ENCODE data around the gene WDR36. TPM values are rescaled to one million over a fixed set of nuclear protein-coding genes. Genes with fewer than 3 reads are reported as not detected.

Gene WDR36
- 24.4 and 27.4 TPM in 2 replicates for total RNA-seq

DNA sequence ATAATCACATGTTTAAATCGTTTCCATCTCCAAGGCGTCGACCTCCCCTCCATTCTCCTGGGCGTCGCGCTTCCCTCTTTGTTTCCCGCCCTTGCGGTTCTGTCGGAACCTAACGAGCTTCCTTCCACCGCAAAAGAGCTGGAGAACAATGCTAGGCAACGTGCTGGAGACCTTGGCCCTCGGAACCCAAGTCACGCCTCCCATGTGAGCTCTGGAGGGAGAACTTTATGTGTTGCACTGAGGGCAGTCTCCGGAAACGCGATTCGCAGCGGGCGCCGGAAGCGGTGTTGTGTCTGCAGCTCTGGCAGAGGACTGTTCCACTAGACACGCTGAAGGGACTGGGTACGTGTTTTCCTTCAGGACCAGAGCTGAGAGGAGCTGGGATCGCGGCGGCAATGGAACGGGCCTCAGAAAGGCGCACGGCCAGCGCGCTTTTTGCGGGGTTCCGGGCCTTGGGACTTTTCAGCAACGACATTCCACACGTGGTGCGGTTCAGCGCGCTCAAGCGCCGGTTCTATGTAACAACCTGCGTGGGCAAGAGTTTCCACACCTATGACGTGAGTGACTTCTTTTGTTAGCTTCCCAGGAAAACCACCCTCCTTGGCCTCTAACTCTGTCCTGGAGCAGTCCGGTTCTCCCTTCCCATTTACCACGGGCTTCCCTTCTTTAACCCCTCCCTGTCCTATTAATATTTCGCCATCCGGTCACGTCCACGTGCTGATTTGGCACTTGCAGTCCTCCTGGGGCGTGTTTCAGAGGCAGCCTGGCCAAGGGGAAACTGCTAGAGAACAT, at the start of gene WDR36:
TSS of gene WDR36 (plus strand) at position 287 of the 792 bp plus-strand sequence. CDS start at position 396, 109 bp downstream.

DNA sequence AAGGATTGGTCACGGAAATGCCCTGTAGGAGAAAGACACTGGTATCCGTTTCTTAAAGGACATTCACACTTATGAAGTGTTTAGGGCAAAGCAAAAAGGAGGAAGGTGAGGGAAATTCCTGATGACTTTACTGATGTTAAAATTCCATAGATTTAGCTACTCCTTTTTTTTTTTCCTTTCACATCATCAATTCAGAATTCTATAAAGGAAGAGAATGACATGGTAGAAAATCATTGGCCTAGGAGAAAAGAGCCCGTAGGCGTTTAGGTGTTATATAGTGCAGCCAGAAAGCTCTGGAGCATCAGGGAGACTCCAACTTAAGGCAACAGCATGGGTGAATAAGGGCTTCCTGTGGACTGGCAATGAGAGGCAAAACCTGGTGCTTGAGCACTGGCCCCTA, 20.7 kb upstream of the WDR36 start, which contains the start of gene TSLP:
TSS of gene TSLP (plus strand) at position 301 of the 400 bp plus-strand sequence. CDS start 178 bp downstream, outside the sequence.

Other genes with a start within 250 kb of the WDR36 start
- gene TSLP, start 20.6 kb upstream of the WDR36 start, total RNA-seq: 0.32 and 0.72 TPM in 2 replicates
- gene CAMK4, start 132.0 kb downstream of the WDR36 start, total RNA-seq: 0.18 and 0.97 TPM in 2 replicates